Middle frontal gyrus (tissue), 1 donor: ENCODE measurements around the gene FMNL2.
"Not testable (repeated sequence)": the region's sequence is repeated elsewhere in the genome, so short reads cannot be mapped to it uniquely, and the experiment has no call there.

Source experiments
- DNase-seq: peaks from one replicate; pipeline ENCODE4 v3.0.0-alpha.2; 2015; ENCODE audit warnings: low spot score; ENCODE audit errors: extremely low spot score

The FMNL2 gene

DNA sequence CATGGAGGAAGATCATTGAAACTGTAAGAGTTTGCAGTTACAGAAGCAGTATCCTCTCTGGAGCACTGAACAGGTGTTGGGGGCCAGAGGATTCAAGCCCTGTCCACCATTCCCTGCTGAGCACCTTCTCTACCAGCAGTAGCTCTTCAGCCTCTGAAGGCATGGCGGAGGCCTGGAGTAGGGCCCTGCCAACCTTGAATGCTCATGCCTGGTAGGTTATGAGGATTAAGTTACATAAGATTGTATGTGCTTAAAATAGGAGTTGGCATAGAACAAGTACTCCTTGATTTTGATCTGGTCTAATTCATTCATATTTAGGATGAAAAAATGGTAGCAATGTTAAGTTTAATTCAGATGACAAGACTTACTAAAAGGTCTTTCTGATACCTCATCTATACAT is 40.2 kb downstream of the FMNL2 start:
- DNase-seq = no peak

DNA sequence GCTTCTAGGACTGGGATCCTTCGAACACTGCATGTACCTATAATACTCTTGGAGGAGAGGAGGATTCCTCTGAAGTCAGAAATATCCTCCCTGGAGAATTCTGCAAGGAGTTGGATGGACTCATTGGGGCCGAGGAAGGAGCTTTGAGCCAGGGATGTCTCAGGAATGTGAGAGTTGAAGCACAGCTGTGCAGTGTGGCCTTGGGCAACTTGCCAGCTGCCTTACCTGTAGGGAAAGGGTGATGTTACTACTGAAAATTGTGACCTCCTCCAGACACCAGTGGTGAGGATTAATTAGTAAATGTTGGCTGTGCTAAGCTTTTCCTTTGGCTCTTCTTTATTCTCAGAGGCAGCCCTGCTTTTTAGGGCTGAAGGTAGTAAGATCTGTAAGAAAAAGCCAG is 41.4 kb downstream of the FMNL2 start:
- no peak for DNase-seq

DNA sequence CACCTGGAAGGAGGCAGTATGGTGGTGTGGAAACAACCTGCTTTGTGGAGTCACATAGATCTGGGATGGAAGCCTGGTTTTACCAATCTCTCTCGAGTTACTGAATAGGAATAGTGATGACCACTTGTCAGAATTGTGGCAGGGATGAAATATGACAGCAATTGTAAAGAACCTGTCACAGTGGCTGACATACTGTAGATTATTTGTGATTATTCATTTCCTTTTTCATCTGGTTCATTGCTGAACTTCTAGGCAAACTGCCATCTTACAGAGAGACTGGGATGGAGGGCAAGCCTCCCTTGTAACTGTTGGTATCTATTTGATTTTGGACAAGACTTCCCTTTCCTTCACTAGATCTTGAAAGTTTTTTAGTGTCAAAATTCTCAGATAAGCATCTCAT is 42.0 kb downstream of the FMNL2 start:
- no peak for DNase-seq

DNA sequence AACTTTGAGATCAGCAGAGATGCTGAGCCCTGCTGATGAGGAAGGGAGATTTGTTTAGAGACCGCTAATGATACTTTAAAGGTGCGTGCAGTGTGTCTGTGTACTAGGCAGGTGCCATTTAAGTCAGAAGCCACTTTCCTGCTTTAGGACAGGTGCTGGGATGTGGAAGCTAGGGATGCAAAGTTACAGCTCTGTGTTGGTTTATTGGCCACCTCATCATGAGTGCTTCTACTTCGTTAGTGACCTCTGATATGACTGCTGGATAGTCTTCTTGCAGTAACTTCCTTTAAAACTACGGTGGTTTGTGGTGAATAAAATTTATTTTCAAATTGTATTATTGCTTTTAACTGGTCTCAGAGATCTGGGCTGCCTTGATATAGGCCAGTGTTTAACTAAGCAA is 44.1 kb downstream of the FMNL2 start:
- DNase-seq = no peak

DNA sequence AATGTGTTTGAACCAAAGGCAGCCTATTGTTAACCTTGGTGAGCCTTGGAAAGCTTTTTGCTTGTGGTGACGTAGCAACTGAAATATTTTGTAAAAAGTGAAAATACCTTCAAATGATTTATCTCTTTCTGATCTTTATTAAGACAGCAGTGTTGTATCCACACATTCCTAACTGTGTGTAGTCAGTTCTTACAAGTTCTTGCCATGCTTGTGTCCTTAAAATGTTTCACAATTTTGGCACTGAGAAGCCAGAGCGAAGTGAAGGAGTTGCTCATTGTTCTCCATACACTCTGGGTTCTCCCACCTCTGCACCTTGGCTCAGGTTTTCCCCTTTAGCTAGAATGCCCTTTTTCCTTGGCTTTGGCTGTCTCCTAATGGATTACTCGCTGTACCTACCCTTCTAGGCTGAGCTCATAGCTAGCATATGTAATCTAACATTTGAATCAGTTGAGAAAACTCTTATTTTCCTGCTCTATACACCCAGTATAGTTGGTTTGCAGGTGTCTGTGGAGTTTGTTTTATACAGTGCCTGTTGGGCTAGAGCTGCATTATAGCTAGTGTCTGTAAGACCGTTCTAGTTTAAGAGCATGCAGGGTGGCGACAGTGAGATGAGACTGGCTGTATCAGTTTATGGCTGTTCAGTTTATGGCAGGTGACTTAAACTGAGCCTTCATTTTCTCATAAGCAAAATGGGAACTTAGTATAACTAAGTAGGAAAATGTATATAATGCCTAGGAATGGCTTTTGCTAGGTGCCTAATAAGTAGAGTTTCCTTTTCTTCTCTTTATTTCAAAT is 45.5 kb downstream of the FMNL2 start:
- DNase-seq = no peak

DNA sequence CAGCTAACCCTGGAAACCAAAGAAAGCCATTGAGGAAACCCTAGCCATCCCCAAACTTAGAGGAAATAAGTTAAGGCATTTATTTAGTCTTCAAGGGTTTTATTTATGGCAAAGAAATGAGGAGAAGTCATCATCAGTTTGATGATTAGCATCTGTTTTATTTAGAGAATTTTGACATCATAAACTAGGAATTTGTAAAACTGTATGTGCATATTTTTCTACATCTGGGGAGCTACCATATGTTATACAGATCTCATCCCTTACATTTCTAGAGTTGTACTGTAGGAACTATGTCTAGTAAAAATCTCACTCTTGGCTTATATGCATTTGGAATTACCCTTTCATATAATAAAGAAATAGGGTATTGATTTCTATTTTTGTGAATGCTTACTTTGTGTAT is 48.7 kb downstream of the FMNL2 start:
- no peak for DNase-seq

DNA sequence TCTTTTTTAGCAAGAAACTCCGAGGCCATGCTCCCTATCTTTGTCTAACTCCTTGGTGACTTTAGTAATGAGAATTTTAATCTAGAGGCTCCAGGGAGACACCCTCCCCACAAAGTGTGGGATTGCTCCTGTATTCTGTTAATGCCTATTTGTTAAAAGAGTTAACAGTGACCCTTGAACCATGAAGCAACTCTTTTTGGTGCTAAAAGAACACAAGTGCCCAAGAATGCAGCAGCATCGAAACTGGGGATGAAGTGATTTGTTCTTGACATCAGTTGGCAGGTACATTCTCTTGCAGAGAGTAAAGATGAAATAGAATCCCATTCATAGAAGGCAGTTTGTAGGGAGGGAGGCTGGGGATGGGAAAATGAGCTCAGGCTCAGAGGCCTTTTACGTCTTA is 50.0 kb downstream of the FMNL2 start:
- no peak for DNase-seq

DNA sequence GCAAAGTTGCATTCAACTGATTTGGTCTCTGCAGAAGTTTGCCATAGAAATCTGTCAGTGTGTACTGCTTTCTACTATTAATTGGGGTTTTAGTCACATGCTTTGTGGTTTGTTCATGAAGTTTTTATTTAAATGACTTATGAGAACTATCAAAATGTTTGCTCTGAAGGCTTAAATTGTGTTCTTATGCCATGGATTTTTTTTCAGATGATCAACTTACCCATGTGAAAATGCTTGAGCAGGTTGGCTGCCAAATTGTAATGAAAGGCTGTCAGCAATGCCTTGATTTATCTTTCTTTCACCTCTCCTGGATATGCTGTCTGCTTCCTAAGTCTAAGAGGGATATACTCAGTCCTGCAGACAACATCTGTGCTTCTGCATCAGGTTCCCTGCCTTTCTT is 50.7 kb downstream of the FMNL2 start:
- no peak for DNase-seq

DNA sequence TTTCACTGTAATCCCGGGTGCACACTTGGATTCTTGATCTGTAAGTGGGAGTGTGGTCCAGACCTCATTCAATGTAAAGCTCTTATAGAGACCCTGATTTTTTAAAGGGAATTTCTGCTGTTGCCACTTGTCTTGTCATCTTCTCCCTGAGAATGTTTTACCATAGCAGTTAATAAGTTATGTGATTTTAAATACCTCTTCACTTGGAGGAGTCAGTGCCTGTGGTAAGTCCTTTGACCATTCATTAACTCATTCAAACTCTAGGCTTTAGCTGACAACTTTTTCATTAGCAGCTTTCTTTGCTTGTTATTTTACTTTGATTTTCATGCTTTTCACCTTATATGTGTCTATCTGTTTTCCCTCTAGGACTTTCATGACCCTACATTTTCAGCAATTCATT is 51.3 kb downstream of the FMNL2 start:
- no peak for DNase-seq

DNA sequence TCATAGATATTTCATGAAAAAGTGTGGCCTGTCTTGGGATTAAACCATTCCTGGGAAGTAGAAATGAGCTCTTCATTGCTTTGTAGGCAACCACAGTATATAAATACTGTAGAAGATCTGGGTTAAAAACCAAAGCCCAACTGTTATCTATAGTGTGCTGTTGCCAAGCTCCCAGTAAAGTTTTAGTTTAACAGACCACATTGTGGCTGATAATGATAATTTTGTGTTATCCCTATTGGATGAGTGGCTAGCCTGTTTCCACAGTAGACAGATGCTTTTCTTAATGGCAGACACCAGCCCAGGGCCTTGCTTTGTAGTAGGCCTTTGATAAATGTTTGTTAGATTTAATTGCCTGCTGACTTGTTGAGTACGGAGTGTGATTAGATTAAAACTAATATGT is 52.1 kb downstream of the FMNL2 start:
- DNase-seq = no peak

DNA sequence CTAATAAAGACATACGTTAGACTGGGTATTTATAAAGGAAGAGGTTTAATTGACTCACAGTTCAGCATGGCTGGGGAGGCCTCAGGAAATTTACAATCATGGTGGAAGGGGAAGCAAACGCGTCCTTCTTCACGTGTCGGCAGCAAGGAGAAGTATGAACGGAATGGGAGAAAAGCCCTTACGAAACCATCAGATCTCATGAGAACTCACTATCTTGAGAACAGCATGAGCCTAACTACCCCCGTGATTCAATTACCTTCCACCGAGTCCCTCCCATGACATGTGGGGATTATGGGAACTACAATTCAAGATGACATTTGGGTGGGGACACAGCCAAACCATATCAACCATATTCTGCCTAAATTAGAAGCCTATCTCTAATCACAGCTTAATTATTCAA is 53.3 kb downstream of the FMNL2 start:
- DNase-seq = not testable (repeated sequence)

DNA sequence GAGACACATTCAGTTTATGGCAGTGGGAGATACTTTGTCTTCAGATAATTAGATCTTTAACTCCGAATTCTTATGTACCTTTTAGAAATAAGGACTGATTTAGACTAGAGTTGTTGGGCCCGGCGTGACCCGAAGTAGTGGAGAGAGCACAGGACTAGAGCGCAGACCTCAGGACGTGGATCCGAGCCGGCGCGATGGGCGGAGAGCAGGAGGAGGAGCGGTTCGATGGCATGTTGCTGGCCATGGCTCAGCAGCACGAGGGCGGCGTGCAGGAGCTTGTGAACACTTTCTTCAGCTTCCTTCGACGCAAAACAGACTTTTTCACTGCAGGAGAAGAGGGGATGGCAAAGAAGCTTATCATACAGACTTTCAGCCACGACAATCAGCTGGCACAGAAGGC is 54.5 kb downstream of the FMNL2 start:
- DNase-seq = no peak

DNA sequence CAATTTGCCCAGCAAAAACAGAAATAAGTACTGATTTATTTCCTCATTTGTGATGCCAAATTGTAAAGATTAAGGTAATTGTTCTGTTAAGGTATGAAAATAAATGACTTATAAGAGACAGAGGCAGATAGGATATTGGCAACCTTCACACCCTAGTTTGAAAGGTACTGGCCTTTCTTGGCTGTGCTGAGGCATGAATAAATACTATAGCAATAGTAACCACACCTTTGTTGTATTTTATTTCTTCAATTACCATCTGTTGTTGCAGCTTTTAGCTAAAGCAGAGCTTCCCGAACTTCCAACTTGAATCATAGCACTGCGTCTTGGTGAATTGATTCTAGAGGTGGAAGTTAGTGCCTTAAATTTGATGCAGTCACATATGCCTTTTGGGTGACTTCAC is 55.9 kb downstream of the FMNL2 start:
- DNase-seq = no peak

DNA sequence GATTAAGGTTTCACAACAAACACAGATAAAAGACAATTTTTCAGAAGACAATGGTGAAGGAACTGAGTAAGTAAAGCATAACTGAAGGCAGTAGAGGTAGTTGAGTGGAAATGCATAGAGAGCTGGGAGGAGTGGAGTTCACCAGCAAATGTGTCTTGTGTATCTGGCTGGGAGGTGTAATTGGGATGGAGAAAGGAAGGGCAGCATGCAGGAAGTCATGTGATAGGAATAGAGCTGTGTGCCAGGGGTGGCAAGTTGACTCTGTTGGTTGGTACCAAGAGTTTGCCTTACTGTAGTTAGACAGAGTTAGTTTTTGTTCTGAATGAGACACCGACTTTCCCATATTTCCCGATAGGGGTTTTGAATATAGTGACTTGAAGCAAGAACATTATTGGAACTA is 56.3 kb downstream of the FMNL2 start:
- DNase-seq = no peak

DNA sequence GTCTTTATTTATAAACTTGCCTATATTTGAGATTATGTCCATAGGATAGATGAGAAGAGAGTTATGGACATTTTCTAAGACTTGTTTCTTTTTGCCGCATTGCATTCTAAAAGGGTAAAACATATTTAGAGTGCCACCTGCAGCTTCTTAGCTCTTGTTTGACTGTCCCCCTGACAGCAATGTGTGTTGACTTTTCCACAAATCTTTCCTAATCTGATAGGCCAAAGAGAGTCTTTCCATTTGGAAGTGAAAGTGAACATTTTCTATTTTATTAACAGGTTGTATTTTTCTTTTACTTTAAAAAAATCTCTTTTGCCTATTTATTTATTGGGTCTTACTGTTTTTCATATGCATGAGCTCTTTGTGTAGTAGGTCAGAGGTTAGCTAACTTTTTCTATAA is 58.4 kb downstream of the FMNL2 start:
- no peak for DNase-seq

DNA sequence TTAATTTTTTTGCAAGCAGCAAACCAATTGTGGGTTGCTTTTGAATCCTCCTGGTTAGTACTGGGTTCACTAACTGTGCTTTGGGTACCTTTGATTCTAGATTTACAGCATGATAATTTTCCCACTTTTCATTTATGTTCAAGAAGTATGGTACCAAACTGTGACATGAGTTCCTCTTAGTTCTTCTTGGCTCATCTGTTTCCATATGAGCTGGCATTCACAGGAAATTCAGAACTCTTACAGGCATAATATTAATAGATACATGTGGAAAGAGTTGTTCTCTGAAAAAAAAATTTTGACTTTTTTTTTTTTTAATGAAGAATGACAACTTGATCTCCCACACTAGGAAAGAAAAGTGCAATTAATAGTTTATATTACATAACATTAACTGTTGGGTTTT is 59.4 kb downstream of the FMNL2 start:
- no peak for DNase-seq

DNA sequence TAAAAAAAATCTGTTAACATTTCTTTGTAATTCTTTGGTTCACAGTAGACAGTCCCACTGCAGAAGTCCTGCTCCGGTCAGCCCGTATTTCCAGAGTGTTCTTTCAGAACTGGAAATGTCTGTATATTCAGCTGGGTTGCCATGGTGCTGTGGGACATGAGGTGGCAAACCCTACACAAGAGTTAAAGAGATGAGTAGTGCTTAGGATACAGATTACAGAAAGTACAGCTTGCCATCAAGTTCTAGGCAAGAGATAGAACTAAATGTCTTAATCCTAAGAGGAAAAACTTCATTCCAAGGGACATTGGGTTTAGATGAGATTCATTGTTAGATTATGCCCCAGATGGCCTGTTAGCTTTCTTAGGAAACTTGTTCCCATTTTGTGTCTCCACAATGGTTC is 60.1 kb downstream of the FMNL2 start:
- no peak for DNase-seq

DNA sequence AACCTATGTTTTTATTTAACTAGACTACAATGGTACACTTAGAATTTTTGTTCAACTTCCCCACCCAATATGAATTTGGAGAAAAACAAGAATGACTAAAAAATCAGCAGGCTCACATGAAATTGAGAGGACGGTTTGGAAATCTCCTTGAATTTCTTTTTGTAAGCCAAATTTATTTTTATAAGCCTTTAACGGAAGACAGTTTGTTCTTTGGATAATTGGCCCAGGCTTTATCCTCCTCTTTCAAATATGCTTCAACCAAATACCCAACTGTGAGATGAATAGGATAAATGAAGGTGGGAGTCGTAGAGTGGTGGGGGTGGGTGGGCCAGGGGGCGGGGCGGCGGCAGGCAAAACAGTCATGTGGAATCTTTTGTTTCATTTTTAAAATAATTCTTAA is 60.6 kb downstream of the FMNL2 start:
- DNase-seq = no peak

DNA sequence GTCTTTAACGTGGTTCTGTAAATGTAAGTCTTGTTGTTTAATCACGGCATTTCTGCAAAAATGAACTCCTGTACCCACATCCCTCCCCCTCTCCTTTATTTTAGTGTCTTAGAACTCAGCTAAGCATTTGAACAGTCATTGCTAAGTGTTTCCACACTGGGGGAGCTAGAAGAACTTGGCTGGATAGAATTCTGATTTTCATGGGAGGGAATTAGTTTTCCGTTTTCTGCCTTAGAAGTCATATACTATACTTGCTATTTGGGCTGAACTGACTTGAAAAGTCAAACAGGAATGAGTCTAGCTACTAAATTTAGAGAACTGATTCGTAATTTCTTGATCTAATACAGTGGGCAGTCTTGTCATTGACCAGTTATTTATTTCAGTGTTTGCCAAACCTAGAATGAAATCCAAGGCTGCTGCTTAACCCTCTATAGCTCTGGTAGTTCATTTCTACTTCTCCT is 61.1 kb downstream of the FMNL2 start:
- no peak for DNase-seq

DNA sequence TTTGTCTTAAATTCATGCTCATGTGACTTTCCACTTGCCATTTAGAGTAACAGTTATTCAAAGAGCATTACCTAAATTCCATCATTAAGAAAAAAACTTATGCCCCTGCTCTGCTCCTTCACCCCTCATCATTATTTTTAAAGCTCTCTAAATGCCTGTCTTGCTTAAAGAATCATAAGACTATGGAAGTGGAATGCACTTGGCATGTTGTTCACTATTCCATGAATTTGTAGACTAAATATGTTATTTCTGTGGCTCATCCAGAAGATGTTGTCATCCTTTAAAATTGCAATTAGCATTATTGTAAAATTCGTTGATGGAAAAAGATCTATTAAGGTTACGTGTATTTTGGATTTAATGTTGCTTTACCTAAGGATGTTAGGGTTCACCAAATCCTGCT is 61.8 kb downstream of the FMNL2 start:
- DNase-seq = no peak

DNA sequence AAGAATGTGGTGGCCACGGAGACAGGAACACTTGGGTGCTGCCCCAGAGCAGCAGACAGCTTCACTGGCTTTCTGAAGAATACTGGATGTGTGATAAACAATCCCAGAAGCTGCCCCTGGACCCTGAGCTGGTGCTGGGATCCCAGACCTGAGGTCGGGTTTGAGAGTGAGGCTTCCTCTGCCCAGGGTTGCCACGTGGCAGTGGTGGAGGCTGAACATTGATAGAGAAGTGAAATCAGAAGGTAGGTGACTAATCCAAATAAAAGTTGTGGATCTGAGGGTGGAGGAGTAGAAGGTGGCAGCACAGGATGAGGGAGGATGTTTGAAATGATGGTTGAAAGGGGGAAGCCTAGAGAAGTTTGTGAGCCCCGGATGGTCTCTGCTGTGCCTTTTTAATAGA is 64.0 kb downstream of the FMNL2 start:
- no peak for DNase-seq

DNA sequence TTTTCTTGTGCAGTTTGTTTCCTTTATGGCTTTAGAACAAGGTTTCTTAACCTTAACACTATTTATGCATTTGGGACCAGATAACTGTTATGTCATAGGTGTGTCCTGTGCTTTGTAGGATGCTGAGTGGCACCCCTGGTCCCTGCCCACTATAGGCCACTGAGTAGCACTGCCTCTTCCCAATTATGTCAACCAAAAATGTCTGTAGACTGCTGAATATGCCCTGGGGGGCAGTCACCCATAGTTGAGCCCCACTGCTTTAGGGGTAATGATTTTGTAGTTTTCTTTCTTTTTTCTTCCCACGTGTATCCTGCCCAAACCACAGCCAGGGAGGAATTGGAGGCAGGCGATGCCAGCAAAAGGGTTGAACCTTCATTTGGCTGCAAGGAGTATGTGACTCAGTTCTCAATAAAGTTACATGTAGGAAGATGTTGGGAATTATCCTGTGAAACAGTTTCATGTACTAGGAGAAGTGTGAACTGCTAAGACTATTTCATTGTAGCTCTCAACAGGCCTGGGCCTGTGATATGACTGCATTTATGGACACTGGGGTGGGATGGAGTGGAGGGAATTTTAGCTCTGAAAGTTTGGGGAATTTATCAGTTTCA is 65.7 kb downstream of the FMNL2 start:
- no peak for DNase-seq
